A673 (cell line): ENCODE results near the gene THAP11. TPM values are rescaled to one million over a fixed set of nuclear protein-coding genes. Genes with fewer than 3 reads are reported as not detected.

Source experiments
- BruUV-seq: library from RNA; stranded (reverse); fragments of 400-500 nt; replicated peaks from 2 replicates; lab custom pipeline; 2021; lab: Mats Ljungman, UMichigan
- CTCF ChIA-PET: fragments of 300-600 bp; sonication (Branson Sonifier 250); formaldehyde crosslinking; loops from one replicate; lab custom pipeline; 2022; ENCODE audit warnings: antibody characterized with exemption; lab: Charles Lee
- POLR2A ChIA-PET: fragments of 300-600 bp; sonication (Branson Sonifier 250); formaldehyde crosslinking; loops from one replicate; lab custom pipeline; 2022; ENCODE audit warnings: antibody characterized with exemption; ENCODE audit not compliant: low non-redundant PET; lab: Charles Lee
- DNase-seq: peaks from one replicate; pipeline ENCODE4 v3.0.0-alpha.2; 2015; ENCODE audit warnings: low spot score
- H3K27ac ChIP-seq: fragments of 200-600 bp; sonication (generic); 2 replicates; pipeline ENCODE4 v1.5.1; 2016; ENCODE audit warnings: mixed run types, low read depth, mild to moderate bottlenecking, mixed read lengths, antibody characterized with exemption, low read length; ENCODE audit not compliant: poor library complexity, severe bottlenecking
- H3K27me3 ChIP-seq: fragments of 200-600 bp; sonication (generic); replicated peaks from 2 replicates; pipeline ENCODE4 v1.6.1; 2017; ENCODE audit warnings: mixed run types, low read depth, mild to moderate bottlenecking, mixed read lengths, antibody characterized with exemption, low read length; ENCODE audit not compliant: insufficient read depth, poor library complexity
- H3K36me3 ChIP-seq: fragments of 200-600 bp; sonication (generic); 2 replicates; pipeline ENCODE4 v1.6.1; 2016; ENCODE audit warnings: mixed run types, mild to moderate bottlenecking, mixed read lengths, antibody characterized with exemption, low read length; ENCODE audit not compliant: insufficient read depth, poor library complexity, severe bottlenecking
- H3K4me1 ChIP-seq: fragments of 200-600 bp; sonication (generic); 2 replicates; pipeline ENCODE4 v1.6.1; 2017; ENCODE audit warnings: mixed run types, mild to moderate bottlenecking, mixed read lengths, antibody characterized with exemption, low read length; ENCODE audit not compliant: insufficient read depth, poor library complexity, severe bottlenecking
- H3K4me3 ChIP-seq: fragments of 200-600 bp; sonication (generic); 2 replicates; pipeline ENCODE4 v1.5.1; 2016; ENCODE audit warnings: low read depth, mixed run types, mild to moderate bottlenecking, mixed read lengths, low read length; ENCODE audit not compliant: poor library complexity, severe bottlenecking
- H3K9me3 ChIP-seq: fragments of 200-600 bp; sonication (generic); 2 replicates; pipeline ENCODE4 v1.6.1; 2016; ENCODE audit warnings: mixed run types, low read depth, mild to moderate bottlenecking, mixed read lengths, antibody characterized with exemption, low read length; ENCODE audit not compliant: poor library complexity, severe bottlenecking
- EZH2 ChIP-seq: fragments of 200-600 bp; sonication (generic); IDR thresholded peaks from 2 replicates; pipeline ENCODE4 v1.6.1; 2017; ENCODE audit warnings: borderline replicate concordance, low read depth, mild to moderate bottlenecking, mixed read lengths, antibody characterized with exemption, low read length; ENCODE audit not compliant: poor library complexity, severe bottlenecking
- intact Hi-C: fragments of 100-400 bp; cut with micrococcal nuclease; formaldehyde crosslinking; loops from one replicate; pipeline ENCODE4 v1.10.0; 2022; ENCODE audit not compliant: unreplicated experiment
- total RNA-seq: library from RNA; stranded (reverse); gene quantifications from 2 replicates; pipeline ENCODE4 v1.2.3, GENCODE V29; 2021
- TF ChIP-seq, protein P1 (sequence below): fragments of 300-800, 200-600 bp; sonication (generic); conservative IDR thresholded peaks from 2 replicates; pipeline ENCODE4 v1.5.1; 2017; ENCODE audit warnings: low read depth, mild to moderate bottlenecking, antibody characterized with exemption, low read length, moderate library complexity, mixed read lengths

The THAP11 gene
- total RNA-seq, 1 experiment from 2014 or later: 48.9 TPM

GRCh38 chr16:67804853-67805542 lies 37.1 kb upstream of the THAP11 start:
- DNase-seq: no peak
- TSS peak; percentile 47 for BruUV-seq
- Histone ChIP-seq H3K27me3 (no peaks in the 10 kb centered on the region), H3K36me3 (peaks cover 15% of the 10 kb centered on the region), H3K4me3 (peak overlapping the region; percentile 78), H3K27ac (peak overlapping the region; percentile 83), H3K9me3 (no peaks in the 10 kb centered on the region), H3K4me1 (peaks cover 14% of the 10 kb centered on the region)
- intact Hi-C loops: loop anchor here (5.0 kb wide), 1 partner anchor 133 kb away; no protein-coding TSS in a partner anchor
- CTCF ChIA-PET: no interaction called here
- POLR2A ChIA-PET: no interaction called here
- TF ChIP-seq, protein P1, sequence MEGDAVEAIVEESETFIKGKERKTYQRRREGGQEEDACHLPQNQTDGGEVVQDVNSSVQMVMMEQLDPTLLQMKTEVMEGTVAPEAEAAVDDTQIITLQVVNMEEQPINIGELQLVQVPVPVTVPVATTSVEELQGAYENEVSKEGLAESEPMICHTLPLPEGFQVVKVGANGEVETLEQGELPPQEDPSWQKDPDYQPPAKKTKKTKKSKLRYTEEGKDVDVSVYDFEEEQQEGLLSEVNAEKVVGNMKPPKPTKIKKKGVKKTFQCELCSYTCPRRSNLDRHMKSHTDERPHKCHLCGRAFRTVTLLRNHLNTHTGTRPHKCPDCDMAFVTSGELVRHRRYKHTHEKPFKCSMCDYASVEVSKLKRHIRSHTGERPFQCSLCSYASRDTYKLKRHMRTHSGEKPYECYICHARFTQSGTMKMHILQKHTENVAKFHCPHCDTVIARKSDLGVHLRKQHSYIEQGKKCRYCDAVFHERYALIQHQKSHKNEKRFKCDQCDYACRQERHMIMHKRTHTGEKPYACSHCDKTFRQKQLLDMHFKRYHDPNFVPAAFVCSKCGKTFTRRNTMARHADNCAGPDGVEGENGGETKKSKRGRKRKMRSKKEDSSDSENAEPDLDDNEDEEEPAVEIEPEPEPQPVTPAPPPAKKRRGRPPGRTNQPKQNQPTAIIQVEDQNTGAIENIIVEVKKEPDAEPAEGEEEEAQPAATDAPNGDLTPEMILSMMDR: no peak
- TF ChIP-seq EZH2: no peak

GRCh38 chr16:67805718-67806427 lies 36.2 kb upstream of the THAP11 start:
- Histone ChIP-seq H3K27ac (peak overlapping the region; percentile 83), H3K9me3 (no peaks in the 10 kb centered on the region), H3K4me3 (peak overlapping the region; percentile 78), H3K4me1 (peaks cover 14% of the 10 kb centered on the region), H3K36me3 (peaks cover 15% of the 10 kb centered on the region), H3K27me3 (no peaks in the 10 kb centered on the region)
- intact Hi-C loops: loop anchor here (5.0 kb wide), 1 partner anchor 134 kb away; no protein-coding TSS in a partner anchor
- ChIA-PET CTCF (interaction anchor here (1.0 to 1.2 kb wide), 3 partner anchors 9 to 13 kb away, joined by 5 to 18 read pairs (median 9); no protein-coding TSS in a partner anchor), POLR2A (interaction anchor here (0.6 kb wide), 1 partner anchor 146 kb away, joined by 3 read pairs; the partner anchor contains the start of gene ACD)
- DNase-seq: no peak
- BruUV-seq: no TSS peak
- TF ChIP-seq, protein P1: no peak

- H3K4me3 ChIP-seq: peak within 1 kb of the TSS; percentile 78
- H3K27me3 ChIP-seq: no peaks in the 10 kb centered on the region
- H3K27ac ChIP-seq: peak within 1 kb of the TSS; percentile 83
- ChIA-PET CTCF (interaction anchor here (0.5 to 1.2 kb wide), 5 partner anchors 9 to 287 kb away, joined by 5 to 18 read pairs (median 8); no protein-coding TSS in a partner anchor), POLR2A (interaction anchor here (0.6 kb wide), 1 partner anchor 147 kb away, joined by 3 read pairs; the partner anchor contains the start of gene ACD)
- TSS peak; percentile 24 for BruUV-seq
- peak; percentile 100 for DNase-seq
- intact Hi-C loops: loop anchor here (5.0 kb wide), 1 partner anchor 134 kb away; no protein-coding TSS in a partner anchor
- no peaks in the 10 kb centered on the region for H3K9me3 ChIP-seq
- peaks cover 14% of the 10 kb centered on the region for H3K4me1 ChIP-seq
- no peak for TF ChIP-seq EZH2
- TF ChIP-seq, protein P1: no peak
- H3K36me3 ChIP-seq: peaks cover 11% of the 10 kb centered on the region
Measured at GRCh38 chr16:67806428-67807147, 35.5 kb upstream of the THAP11 start, which contains the start of the genes RANBP10 and TSNAXIP1. RANBP10 (minus strand) TSS chr16:67806560; CDS start chr16:67806536, 24 bp downstream. TSNAXIP1 (plus strand) TSS chr16:67806889; CDS start chr16:67807150, 261 bp downstream.
